Esophagus squamous epithelium (tissue), 5 donors: ENCODE measurements around the gene BIN2. TPM values are rescaled to one million over a fixed set of nuclear protein-coding genes. Genes with fewer than 3 reads are reported as not detected.

Experiments used
- DNase-seq: peaks from one replicate; lab custom pipeline; 2025; lab: John Stamatoyannopoulos, UW
- H3K27ac ChIP-seq, 4 donors: fragments of 200-600 bp; sonication (generic); one replicate each; pipeline ENCODE4 v1.5.1; 2016 to 2019; ENCODE audit warnings: mild to moderate bottlenecking in 1 of 4
- H3K27me3 ChIP-seq, 4 donors: fragments of 200-600 bp; sonication (generic); 1 replicate in 3 of 4; 2 replicates in 1 of 4; pipeline versions ENCODE4 v1.5.1 to v1.6.0; 2017 to 2021; ENCODE audit warnings: antibody characterized with exemption in 1 of 4
- H3K36me3 ChIP-seq, 3 donors: fragments of 200-600 bp; sonication (generic); one replicate each; pipeline ENCODE4 v1.5.1; 2016 to 2019
- H3K4me1 ChIP-seq, 3 donors: fragments of 200-600 bp; sonication (generic); one replicate each; pipeline ENCODE4 v1.5.1; 2017 to 2019
- H3K4me3 ChIP-seq, 4 donors: fragments of 200-600 bp; sonication (generic); 1 replicate in 3 of 4; 2 replicates in 1 of 4; pipeline ENCODE4 v1.5.1; 2016 to 2019; ENCODE audit warnings: mild to moderate bottlenecking in 2 of 4, moderate library complexity in 1 of 4
- H3K9me3 ChIP-seq, 3 donors: fragments of 200-600 bp; sonication (generic); one replicate each; pipeline ENCODE4 v1.5.1; 2016 to 2019
- POLR2A ChIP-seq, 4 donors: fragments of 450-650 bp; IDR thresholded peaks; one replicate each; pipeline ENCODE4 v1.6.1; 2017; ENCODE audit warnings: antibody characterized with exemption in 4 of 4, mild to moderate bottlenecking in 4 of 4, moderate library complexity in 3 of 4
- WGBS, 2 donors: methylation state at CpG; one replicate each; pipeline ENCODE4 v1.1.5; 2018; 5-methylcytosine and 5-hydroxymethylcytosine counted together
- intact Hi-C: fragments of 100-400 bp; cut with DNase I; formaldehyde crosslinking; loops from one replicate; pipeline ENCODE4 v1.15.0; 2022
- total RNA-seq, 4 donors: library from RNA; depleted of rRNA; stranded (reverse); fragments of >200 nt; gene quantifications; one replicate each; pipeline ENCODE4 v1.1.0, GENCODE V29; 2016
- TF ChIP-seq, protein P1 (sequence below), 6 experiments: fragments of 450-650 bp in 4 of 6; fragments of 200-600 bp in 2 of 6; sonication (generic) in 2 of 6; IDR thresholded peaks; one replicate each; pipeline ENCODE4 v1.5.1; 2016 to 2019; ENCODE audit warnings: antibody characterized with exemption in 6 of 6, mild to moderate bottlenecking in 4 of 6, moderate library complexity in 4 of 6
- donor health status: DM: yes; HTN: yes; CAD: no.

The BIN2 gene
- total RNA-seq, 4 donors from 2014 or later, result 1.7 to 5.5 (median 3.3) TPM

GRCh38 chr12:51270951-51271518 is 52.9 kb downstream of the BIN2 start:
- H3K36me3 ChIP-seq, result peaks cover 0 to 2% (median 0%) of the 10 kb centered on the region in 3 donors
- peak in 1 of 4 donors; percentile 23 for TF ChIP-seq POLR2A (IDR thresholded peaks at IDR 0.05)
- TF ChIP-seq, protein P1, sequence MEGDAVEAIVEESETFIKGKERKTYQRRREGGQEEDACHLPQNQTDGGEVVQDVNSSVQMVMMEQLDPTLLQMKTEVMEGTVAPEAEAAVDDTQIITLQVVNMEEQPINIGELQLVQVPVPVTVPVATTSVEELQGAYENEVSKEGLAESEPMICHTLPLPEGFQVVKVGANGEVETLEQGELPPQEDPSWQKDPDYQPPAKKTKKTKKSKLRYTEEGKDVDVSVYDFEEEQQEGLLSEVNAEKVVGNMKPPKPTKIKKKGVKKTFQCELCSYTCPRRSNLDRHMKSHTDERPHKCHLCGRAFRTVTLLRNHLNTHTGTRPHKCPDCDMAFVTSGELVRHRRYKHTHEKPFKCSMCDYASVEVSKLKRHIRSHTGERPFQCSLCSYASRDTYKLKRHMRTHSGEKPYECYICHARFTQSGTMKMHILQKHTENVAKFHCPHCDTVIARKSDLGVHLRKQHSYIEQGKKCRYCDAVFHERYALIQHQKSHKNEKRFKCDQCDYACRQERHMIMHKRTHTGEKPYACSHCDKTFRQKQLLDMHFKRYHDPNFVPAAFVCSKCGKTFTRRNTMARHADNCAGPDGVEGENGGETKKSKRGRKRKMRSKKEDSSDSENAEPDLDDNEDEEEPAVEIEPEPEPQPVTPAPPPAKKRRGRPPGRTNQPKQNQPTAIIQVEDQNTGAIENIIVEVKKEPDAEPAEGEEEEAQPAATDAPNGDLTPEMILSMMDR (IDR thresholded peaks at IDR 0.05), result no peak
- peak overlapping the region; percentile 89 to 94 (median 92) for H3K27ac ChIP-seq
- no peaks in the 10 kb centered on the region for H3K9me3 ChIP-seq
- H3K4me3 ChIP-seq, result peak overlapping the region; percentile 56 to 96 (median 76)
- H3K27me3 ChIP-seq, result peaks cover 0 to 7% (median 0%) of the 10 kb centered on the region in 4 donors
- intact Hi-C loops, result no loop called here
- DNase-seq, result no peak
- H3K4me1 ChIP-seq, result peaks cover 2 to 55% (median 10%) of the 10 kb centered on the region in 3 donors
- 43 to 44% methylated on average over 9 of the region's 9 CpGs for WGBS, 2 donors

- Histone ChIP-seq H3K4me1 (peaks cover 2 to 58% (median 10%) of the 10 kb centered on the region in 3 donors), H3K9me3 (no peaks in the 10 kb centered on the region), H3K4me3 (peak within 1 kb of the TSS; percentile 56 to 96 (median 76)), H3K27ac (peak within 1 kb of the TSS; percentile 89 to 94 (median 92)), H3K36me3 (peaks cover 0 to 9% (median 0%) of the 10 kb centered on the region in 3 donors), H3K27me3 (peaks cover 0 to 7% (median 0%) of the 10 kb centered on the region in 4 donors)
- DNase-seq, result no peak
- WGBS, 2 donors, result 1% methylated on average over 18 to 24 of the region's 83 CpGs
- TF ChIP-seq, protein P1 (IDR thresholded peaks at IDR 0.05), result peak in 1 of 6 experiments; percentile 5
- peak in 1 of 4 donors; percentile 41 for TF ChIP-seq POLR2A (IDR thresholded peaks at IDR 0.05)
- intact Hi-C loops, result no loop called here
These were observed 53.7 kb downstream of the BIN2 start, which contains the start of gene SMAGP for GRCh38 chr12:51270067-51270950. Gene SMAGP (minus strand): TSS chr12:51270415. CDS start chr12:51269278, 1,137 bp downstream.

DNA sequence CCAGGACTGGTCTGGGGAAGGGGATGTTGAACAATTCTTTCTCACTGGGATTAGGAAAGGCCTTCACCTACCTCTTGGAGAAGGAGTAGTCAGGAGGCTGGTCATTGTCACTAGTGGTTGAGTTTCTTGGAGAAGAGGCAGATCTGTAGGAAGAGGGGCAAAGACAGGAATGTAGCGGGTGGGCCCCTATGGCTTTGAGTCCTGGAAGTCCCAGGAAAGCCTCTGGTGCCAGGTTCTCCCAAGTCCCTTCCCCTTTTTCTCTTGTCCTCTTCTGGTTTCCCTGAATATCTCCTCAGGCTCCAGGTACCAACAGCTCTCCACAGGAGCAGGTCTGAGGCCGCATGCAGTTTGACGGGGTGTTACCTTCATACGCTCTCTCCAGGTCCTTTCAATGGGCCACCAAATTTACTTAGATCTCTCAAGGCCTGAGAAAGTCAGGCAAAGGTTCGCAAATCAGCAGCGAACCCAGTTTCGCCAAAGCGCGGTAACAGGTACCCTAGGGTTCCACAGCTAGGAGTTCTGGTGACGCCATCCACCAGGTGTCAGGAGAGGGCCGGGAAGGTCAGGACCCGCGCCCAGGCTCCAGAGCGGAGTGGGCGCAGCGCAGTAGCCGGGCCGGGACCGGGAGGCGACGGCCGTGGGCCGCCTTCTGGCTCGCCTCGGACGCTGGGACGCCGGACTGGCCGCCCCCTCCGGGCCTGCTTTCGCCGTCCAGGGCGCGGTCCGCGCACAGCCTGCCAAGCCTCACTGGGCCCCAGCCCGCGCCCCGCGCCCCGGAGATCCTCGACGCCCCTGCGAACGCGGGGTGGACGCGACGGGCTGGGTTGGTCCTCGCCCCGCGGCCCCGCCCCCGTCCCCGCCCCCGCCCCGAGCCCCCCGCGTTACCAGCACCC is 54.6 kb downstream of the BIN2 start:
- H3K27ac ChIP-seq, result peak overlapping the region; percentile 89 to 94 (median 92)
- H3K36me3 ChIP-seq, result peaks cover 0 to 12% (median 0%) of the 10 kb centered on the region in 3 donors
- H3K4me3 ChIP-seq, result peak overlapping the region; percentile 56 to 96 (median 76)
- TF ChIP-seq, protein P1 (IDR thresholded peaks at IDR 0.05), result peak; percentile 31 to 71 (median 58)
- TF ChIP-seq POLR2A (IDR thresholded peaks at IDR 0.05), result no peak
- intact Hi-C loops, result loop anchor here (5.0 kb wide), 1 partner anchor 73 kb away; no protein-coding TSS in a partner anchor
- WGBS, 2 donors, result 76% methylated on average over 3 of the region's 59 CpGs; no CpG with 5 or more reads in 1 of the 2 donors
- H3K9me3 ChIP-seq, result no peaks in the 10 kb centered on the region
- peaks cover 2 to 58% (median 10%) of the 10 kb centered on the region in 3 donors for H3K4me1 ChIP-seq
- H3K27me3 ChIP-seq, result peaks cover 0 to 7% (median 0%) of the 10 kb centered on the region in 4 donors
- no peak for DNase-seq

DNA sequence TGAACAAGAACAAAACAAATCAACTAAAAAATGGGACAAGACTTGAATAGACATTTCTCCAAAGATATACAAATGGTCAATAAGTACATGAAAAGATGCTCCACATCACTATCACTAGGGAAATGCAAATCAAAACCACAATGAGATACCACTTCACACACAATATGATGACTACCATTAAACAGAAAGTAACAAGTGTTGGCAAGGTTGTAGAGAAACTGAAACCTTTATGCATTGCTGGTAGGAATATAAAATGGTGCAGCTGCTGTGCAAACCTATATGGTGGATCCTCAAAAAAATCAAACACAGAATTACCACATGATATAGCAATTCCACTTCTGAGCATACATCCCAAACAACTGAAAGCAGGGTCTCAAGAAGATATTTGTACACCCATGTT is 59.0 kb downstream of the BIN2 start:
- Histone ChIP-seq H3K4me1 (peaks cover 0 to 52% (median 4%) of the 10 kb centered on the region in 3 donors), H3K36me3 (peaks cover 0 to 28% (median 0%) of the 10 kb centered on the region in 3 donors), H3K27me3 (no peaks in the 10 kb centered on the region), H3K4me3 (no peak overlapping the region), H3K9me3 (no peaks in the 10 kb centered on the region), H3K27ac (no peak overlapping the region)
- intact Hi-C loops, result loop anchor here (5.0 kb wide), 1 partner anchor 77 kb away; no protein-coding TSS in a partner anchor
- TF ChIP-seq, protein P1 (IDR thresholded peaks at IDR 0.05), result no peak
- no peak for DNase-seq
